ENCODE results near the gene RAMP1.

RAMP1 gene

GRCh38 chr2:237885111-237885930 lies 25.9 kb downstream of the RAMP1 start:
- Histone ChIP-seq H3K4me3 (ENCODE audit: low read length) (no peak overlapping the region), H3K36me3 (ENCODE audit: insufficient read depth, low read length) (no peaks in the 10 kb centered on the region), H3K4me1 (ENCODE audit: insufficient read depth, low read length) (no peaks in the 10 kb centered on the region), H3K9me3 (ENCODE audit: low read length) (no peaks in the 10 kb centered on the region), H2AFZ (ENCODE audit: low read depth, low read length) (no peak overlapping the region), H3K27me3 (ENCODE audit: insufficient read depth, low read length) (peaks cover 2% of the 10 kb centered on the region)

DNA sequence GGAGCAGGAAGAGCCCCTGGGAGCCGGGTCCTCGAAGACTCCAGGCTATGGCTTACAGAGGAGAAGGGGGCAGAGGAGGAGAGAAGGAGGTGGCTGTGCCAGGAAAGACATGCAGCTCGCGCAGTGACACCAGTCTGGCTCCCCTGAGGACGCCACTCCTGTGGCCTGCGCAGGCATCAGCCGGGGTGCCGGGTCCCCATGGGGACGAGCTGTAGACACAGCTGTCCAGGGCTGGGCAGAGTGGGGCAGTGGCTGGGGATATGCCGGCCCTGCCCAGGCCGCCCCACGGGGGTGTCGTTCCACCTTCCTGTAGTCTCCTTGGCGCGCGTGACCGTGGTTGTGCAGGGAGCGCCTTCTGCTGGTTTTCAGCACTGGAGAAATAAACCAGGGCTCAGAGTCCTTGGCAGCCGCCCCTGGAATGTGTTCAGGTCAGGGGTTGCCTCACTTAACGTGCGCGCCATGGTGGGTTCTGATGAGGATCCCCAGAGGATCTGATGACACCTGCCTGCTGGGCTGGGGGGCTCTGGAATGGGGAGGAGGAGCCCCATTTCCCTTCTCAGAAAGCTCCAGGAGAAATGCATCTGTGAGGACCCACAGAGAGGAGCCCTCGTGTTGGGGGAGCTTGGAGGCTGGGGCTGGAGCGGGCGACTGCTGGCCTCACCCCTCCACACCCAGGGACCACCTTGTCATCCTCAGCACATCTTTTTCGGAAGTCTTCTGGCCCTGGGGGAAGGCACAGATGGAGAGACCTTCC lies 26.7 kb downstream of the RAMP1 start:
- H3K36me3 ChIP-seq (ENCODE audit: insufficient read depth, low read length), result no peaks in the 10 kb centered on the region
- H2AFZ ChIP-seq (ENCODE audit: low read depth, low read length), result no peak overlapping the region
- no peaks in the 10 kb centered on the region for H3K4me1 ChIP-seq (ENCODE audit: insufficient read depth, low read length)
- peaks cover 2% of the 10 kb centered on the region for H3K27me3 ChIP-seq (ENCODE audit: insufficient read depth, low read length)
- no peaks in the 10 kb centered on the region for H3K9me3 ChIP-seq (ENCODE audit: low read length)
- no peak overlapping the region for H3K4me3 ChIP-seq (ENCODE audit: low read length)

- H3K4me3 ChIP-seq (ENCODE audit: low read length), result no peak overlapping the region
- H3K9me3 ChIP-seq (ENCODE audit: low read length), result no peaks in the 10 kb centered on the region
- no peaks in the 10 kb centered on the region for H3K36me3 ChIP-seq (ENCODE audit: insufficient read depth, low read length)
- no peaks in the 10 kb centered on the region for H3K4me1 ChIP-seq (ENCODE audit: insufficient read depth, low read length)
- H3K27me3 ChIP-seq (ENCODE audit: insufficient read depth, low read length), result peaks cover 2% of the 10 kb centered on the region
- H2AFZ ChIP-seq (ENCODE audit: low read depth, low read length), result no peak overlapping the region
These were observed 27.5 kb downstream of the RAMP1 start for GRCh38 chr2:237886685-237887481.

- Histone ChIP-seq H3K4me3 (ENCODE audit: low read length) (no peak overlapping the region), H2AFZ (ENCODE audit: low read depth, low read length) (no peak overlapping the region), H3K27me3 (ENCODE audit: insufficient read depth, low read length) (no peaks in the 10 kb centered on the region), H3K36me3 (ENCODE audit: insufficient read depth, low read length) (no peaks in the 10 kb centered on the region), H3K4me1 (ENCODE audit: insufficient read depth, low read length) (peaks cover 7% of the 10 kb centered on the region), H3K9me3 (ENCODE audit: low read length) (no peaks in the 10 kb centered on the region)
These were observed 29.0 kb downstream of the RAMP1 start for GRCh38 chr2:237888389-237888788.

GRCh38 chr2:237889016-237889415 lies 29.6 kb downstream of the RAMP1 start:
- H3K4me3 ChIP-seq (ENCODE audit: low read length), result no peak overlapping the region
- H3K9me3 ChIP-seq (ENCODE audit: low read length), result no peaks in the 10 kb centered on the region
- no peak overlapping the region for H2AFZ ChIP-seq (ENCODE audit: low read depth, low read length)
- peaks cover 7% of the 10 kb centered on the region for H3K4me1 ChIP-seq (ENCODE audit: insufficient read depth, low read length)
- no peaks in the 10 kb centered on the region for H3K36me3 ChIP-seq (ENCODE audit: insufficient read depth, low read length)
- no peaks in the 10 kb centered on the region for H3K27me3 ChIP-seq (ENCODE audit: insufficient read depth, low read length)

- no peaks in the 10 kb centered on the region for H3K9me3 ChIP-seq (ENCODE audit: low read length)
- H3K36me3 ChIP-seq (ENCODE audit: insufficient read depth, low read length), result no peaks in the 10 kb centered on the region
- H3K27me3 ChIP-seq (ENCODE audit: insufficient read depth, low read length), result no peaks in the 10 kb centered on the region
- H3K4me3 ChIP-seq (ENCODE audit: low read length), result no peak overlapping the region
- H3K4me1 ChIP-seq (ENCODE audit: insufficient read depth, low read length), result peaks cover 7% of the 10 kb centered on the region
- H2AFZ ChIP-seq (ENCODE audit: low read depth, low read length), result no peak overlapping the region
These were observed 30.4 kb downstream of the RAMP1 start for GRCh38 chr2:237889811-237890210.

DNA sequence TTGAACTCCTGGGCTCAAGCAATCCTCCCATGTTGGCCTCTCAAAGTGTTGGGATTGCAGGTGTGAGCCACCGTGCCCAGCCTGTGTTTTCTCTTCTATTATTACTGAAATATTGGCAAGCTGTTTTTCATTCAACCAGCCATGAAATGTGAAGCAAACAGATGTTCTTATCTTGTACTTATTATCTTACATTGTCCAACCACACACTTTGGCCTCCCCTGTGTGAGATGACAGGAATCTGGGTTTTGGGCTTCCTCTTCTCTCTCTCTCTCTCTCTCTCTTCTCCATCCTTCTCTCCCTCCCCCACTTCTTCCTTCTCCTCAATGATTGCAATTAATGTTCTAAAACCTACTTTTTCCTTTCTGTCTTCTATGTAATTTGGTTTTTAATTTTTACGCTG lies 33.1 kb downstream of the RAMP1 start:
- no peak overlapping the region for H3K4me3 ChIP-seq (ENCODE audit: low read length)
- peaks cover 7% of the 10 kb centered on the region for H3K4me1 ChIP-seq (ENCODE audit: insufficient read depth, low read length)
- H3K9me3 ChIP-seq (ENCODE audit: low read length), result no peaks in the 10 kb centered on the region
- H3K27me3 ChIP-seq (ENCODE audit: insufficient read depth, low read length), result no peaks in the 10 kb centered on the region
- no peaks in the 10 kb centered on the region for H3K36me3 ChIP-seq (ENCODE audit: insufficient read depth, low read length)
- H2AFZ ChIP-seq (ENCODE audit: low read depth, low read length), result no peak overlapping the region

DNA sequence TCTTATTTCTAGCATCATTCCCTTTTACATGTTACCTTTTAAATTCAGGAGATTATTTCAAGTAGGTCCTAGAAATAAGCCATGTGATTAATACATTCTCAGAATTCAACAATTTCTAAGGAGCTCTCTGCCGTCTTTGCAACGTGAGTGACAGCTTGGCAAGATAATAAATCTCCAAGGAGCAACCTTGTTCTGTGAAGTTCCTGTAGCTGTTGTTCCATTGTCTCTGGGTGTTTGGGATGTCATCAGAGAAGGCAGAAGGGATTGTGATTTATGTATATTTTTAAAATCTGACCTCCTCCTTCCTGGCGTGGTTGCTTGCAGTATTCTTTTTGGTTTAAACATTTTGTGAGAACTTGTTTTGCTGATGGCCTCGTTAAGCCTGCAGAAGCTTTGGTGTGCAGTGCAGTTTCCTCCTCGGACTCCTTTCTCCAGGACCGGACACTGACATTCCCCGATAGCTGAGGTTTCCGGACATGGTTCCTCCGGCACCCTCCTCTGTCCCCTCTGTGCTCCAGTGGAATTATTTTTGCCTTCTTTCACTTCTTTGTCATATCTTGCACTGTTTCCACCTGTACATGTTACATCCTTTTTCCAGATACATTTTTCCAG lies 33.7 kb downstream of the RAMP1 start:
- Histone ChIP-seq H3K27me3 (ENCODE audit: insufficient read depth, low read length) (no peaks in the 10 kb centered on the region), H3K9me3 (ENCODE audit: low read length) (no peaks in the 10 kb centered on the region), H3K36me3 (ENCODE audit: insufficient read depth, low read length) (no peaks in the 10 kb centered on the region), H2AFZ (ENCODE audit: low read depth, low read length) (no peak overlapping the region), H3K4me1 (ENCODE audit: insufficient read depth, low read length) (peaks cover 7% of the 10 kb centered on the region), H3K4me3 (ENCODE audit: low read length) (no peak overlapping the region)

GRCh38 chr2:237894396-237894979 lies 35.1 kb downstream of the RAMP1 start:
- H3K4me1 ChIP-seq (ENCODE audit: insufficient read depth, low read length), result peaks cover 7% of the 10 kb centered on the region
- no peak overlapping the region for H3K4me3 ChIP-seq (ENCODE audit: low read length)
- no peaks in the 10 kb centered on the region for H3K36me3 ChIP-seq (ENCODE audit: insufficient read depth, low read length)
- H2AFZ ChIP-seq (ENCODE audit: low read depth, low read length), result no peak overlapping the region
- H3K27me3 ChIP-seq (ENCODE audit: insufficient read depth, low read length), result no peaks in the 10 kb centered on the region
- no peaks in the 10 kb centered on the region for H3K9me3 ChIP-seq (ENCODE audit: low read length)

- H3K36me3 ChIP-seq (ENCODE audit: insufficient read depth, low read length), result no peaks in the 10 kb centered on the region
These were observed 35.6 kb downstream of the RAMP1 start for GRCh38 chr2:237894986-237895543.

GRCh38 chr2:237895544-237896506 lies 36.4 kb downstream of the RAMP1 start:
- Histone ChIP-seq H2AFZ (ENCODE audit: low read depth, low read length) (no peak overlapping the region), H3K36me3 (ENCODE audit: insufficient read depth, low read length) (no peaks in the 10 kb centered on the region), H3K4me3 (ENCODE audit: low read length) (no peak overlapping the region), H3K27me3 (ENCODE audit: insufficient read depth, low read length) (no peaks in the 10 kb centered on the region), H3K4me1 (ENCODE audit: insufficient read depth, low read length) (peaks cover 7% of the 10 kb centered on the region), H3K9me3 (ENCODE audit: low read length) (no peaks in the 10 kb centered on the region)

More at GRCh38 chr2:237894986-237895543, 35.6 kb downstream of the RAMP1 start:
- H3K27me3 ChIP-seq (ENCODE audit: insufficient read depth, low read length), result no peaks in the 10 kb centered on the region
- H3K9me3 ChIP-seq (ENCODE audit: low read length), result no peaks in the 10 kb centered on the region
- no peak overlapping the region for H2AFZ ChIP-seq (ENCODE audit: low read depth, low read length)
- H3K4me1 ChIP-seq (ENCODE audit: insufficient read depth, low read length), result peaks cover 7% of the 10 kb centered on the region
- H3K4me3 ChIP-seq (ENCODE audit: low read length), result no peak overlapping the region

Measured in neuron (in vitro differentiated cells).